C4-2B (cell line): ENCODE measurements around the gene ACMSD.
"Not testable (repeated sequence)": the region's sequence is repeated elsewhere in the genome, so short reads cannot be mapped to it uniquely, and the experiment has no call there.

Experiments
- H3K27ac ChIP-seq: fragments of 450-650 bp; 2 replicates; pipeline ENCODE4 v1.5.1; 2017
- CTCF ChIP-seq: fragments of 450-650 bp; conservative IDR thresholded peaks from 2 replicates; pipeline ENCODE4 v1.5.1; 2017; ENCODE audit warnings: mild to moderate bottlenecking
- ZFX ChIP-seq: fragments of 450-650 bp; IDR thresholded peaks from 2 replicates; pipeline ENCODE4 v1.6.1; 2017

ACMSD gene

GRCh38 chr2:134836986-134837385 is 1.4 kb upstream of the ACMSD start:
- no peak overlapping the region for H3K27ac ChIP-seq
- no peak for TF ChIP-seq ZFX
- TF ChIP-seq CTCF: no peak

DNA sequence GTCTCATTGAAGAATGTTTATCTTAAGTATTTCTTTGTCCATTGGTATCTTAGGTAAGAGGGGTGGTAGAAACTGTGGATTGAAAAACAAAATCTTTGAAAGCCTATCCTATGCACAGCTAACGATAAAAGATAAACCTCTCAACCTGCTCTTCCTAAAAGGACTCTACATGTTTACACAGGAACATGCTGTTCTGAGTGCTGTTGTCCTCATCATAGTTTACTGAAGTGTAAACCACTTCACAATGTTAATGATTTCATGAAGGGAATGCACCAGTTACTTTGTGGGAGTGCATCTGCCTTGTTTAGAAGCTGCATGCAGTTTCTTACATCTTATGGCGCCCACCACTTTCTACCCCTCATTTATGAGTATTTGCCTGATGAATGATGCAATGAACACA is 1.2 kb downstream of the ACMSD start:
- no peak for TF ChIP-seq CTCF
- TF ChIP-seq ZFX: no peak

DNA sequence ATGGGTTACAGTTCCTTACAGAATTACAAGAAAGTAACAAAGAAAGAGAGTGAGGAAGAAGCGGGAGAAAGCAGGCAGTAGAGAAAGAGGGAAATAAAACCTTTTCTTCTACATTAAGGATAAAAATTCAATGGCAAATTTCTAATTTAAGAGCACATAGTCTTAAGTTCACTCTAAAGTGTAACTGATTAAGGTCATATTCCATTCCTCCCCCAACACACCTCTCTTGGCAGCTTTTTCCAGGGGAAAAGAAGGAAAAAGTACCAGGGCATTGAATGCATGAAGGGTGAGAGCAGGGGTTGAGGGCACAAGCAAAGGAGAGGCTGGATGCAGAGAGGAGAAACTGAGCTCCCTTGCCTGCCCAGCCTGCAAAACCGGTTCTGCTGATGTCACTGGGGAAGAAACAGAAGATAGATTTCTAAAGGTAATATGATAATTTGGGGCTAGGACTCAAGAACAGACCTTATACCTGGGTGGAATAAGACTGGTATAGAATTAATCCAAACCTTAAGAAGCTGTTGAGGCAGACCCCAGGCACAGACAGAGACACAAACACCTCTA is 4.6 kb downstream of the ACMSD start:
- no peak overlapping the region for H3K27ac ChIP-seq
- TF ChIP-seq CTCF (no peak), ZFX (no peak)

More for the DNA sequence above, 1.2 kb downstream of the ACMSD start:
- H3K27ac ChIP-seq: no peak overlapping the region

GRCh38 chr2:134843968-134844367 is 5.6 kb downstream of the ACMSD start:
- TF ChIP-seq ZFX (no peak), CTCF (no peak)
- no peak overlapping the region for H3K27ac ChIP-seq

DNA sequence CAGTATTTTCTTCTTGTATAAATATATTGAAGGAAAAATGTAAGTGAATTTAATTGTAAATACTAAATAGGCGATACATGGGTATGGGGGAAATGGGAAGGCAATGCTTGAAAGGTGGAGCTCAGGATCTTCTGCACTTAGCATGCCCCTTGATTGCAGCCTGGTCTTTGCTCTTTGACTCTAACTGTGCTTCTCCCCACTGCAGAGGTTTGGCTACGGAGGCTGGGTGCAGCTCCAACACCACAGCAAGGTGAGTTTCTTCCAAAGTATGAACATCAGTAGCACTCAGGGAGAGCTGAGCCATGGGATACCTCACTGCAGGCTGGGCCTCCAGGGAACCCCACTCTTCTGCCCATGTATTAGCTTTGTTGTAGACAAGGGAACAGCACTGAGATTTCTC is 6.6 kb downstream of the ACMSD start:
- no peak for TF ChIP-seq CTCF
- TF ChIP-seq ZFX: no peak
- H3K27ac ChIP-seq: no peak overlapping the region

- TF ChIP-seq ZFX (no peak), CTCF (no peak)
- no peak overlapping the region for H3K27ac ChIP-seq
Measured at GRCh38 chr2:134845719-134846118, 7.3 kb downstream of the ACMSD start.

- H3K27ac ChIP-seq: no peak overlapping the region
- TF ChIP-seq CTCF: no peak
- TF ChIP-seq ZFX: no peak
Measured at GRCh38 chr2:134846213-134846612, 7.8 kb downstream of the ACMSD start.

- H3K27ac ChIP-seq: not testable (repeated sequence)
Measured at GRCh38 chr2:134847582-134847981, 9.2 kb downstream of the ACMSD start.
